AG20443 (cell line): Measurements from ENCODE around the gene UQCRC2.
"Not testable (repeated sequence)": the region's sequence is repeated elsewhere in the genome, so short reads cannot be mapped to it uniquely, and the experiment has no call there.

ENCODE experiments used
- DNase-seq: peaks from one replicate; pipeline ENCODE4 v3.0.0; 2012; ENCODE audit warnings: low spot score, mixed read lengths

UQCRC2 gene

DNA sequence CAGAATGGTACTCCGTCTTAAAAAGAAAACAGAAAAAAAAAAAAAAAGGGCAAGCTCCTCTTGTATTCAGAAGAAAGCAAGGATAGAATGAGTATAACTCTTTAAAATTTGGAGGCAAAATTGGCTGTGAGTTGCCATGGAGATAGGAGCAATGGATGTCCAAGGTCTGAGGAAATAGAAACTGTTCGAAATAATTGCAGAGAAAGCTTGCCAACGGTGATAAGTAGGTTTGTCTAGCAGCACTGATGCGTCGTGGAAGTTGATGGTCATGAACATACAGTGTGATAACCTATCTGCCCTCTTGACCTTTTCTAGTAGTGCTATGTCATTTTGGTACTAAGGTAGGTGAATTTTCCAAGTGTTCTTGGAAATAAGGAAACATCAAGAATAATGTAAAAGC lies 57.7 kb downstream of the UQCRC2 start:
- no peak for DNase-seq

DNA sequence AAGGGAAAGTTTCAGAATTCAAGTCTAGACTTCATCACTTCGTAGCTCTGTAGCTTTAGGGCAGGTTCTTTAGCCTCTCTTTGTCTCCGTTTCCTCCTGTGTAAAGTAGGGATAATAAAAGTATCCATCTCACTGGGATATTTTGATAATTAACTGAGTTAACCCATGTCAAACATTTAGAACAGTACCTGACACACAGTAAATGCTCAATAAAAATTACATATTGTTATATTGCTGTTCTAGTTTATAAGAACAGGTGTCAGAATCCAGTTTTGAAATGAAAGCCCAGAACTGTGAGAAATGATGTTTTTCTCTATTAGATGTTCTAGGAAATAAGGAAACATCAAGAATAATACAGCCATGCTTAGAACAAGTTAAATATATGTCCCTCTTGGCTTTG lies 59.1 kb downstream of the UQCRC2 start:
- no peak for DNase-seq

DNA sequence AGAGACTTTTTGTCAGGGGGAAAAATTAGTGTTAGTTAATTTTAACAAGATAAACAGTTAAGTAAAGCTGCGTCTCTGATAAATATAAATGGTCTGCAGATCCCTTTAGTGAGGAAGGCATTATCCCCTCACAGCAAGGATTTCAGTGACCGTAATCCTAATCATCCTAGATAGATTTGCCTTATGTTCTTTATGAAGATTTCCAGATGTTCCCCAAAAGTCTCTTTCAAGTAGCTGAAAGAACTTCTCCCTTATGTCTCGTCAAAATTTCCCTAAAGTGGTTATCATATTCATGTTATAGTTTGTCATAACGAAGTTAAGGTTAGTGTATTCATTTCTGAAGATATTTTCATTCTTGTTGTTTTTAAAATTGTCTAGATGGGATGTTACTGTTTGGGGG lies 60.3 kb downstream of the UQCRC2 start:
- no peak for DNase-seq

DNA sequence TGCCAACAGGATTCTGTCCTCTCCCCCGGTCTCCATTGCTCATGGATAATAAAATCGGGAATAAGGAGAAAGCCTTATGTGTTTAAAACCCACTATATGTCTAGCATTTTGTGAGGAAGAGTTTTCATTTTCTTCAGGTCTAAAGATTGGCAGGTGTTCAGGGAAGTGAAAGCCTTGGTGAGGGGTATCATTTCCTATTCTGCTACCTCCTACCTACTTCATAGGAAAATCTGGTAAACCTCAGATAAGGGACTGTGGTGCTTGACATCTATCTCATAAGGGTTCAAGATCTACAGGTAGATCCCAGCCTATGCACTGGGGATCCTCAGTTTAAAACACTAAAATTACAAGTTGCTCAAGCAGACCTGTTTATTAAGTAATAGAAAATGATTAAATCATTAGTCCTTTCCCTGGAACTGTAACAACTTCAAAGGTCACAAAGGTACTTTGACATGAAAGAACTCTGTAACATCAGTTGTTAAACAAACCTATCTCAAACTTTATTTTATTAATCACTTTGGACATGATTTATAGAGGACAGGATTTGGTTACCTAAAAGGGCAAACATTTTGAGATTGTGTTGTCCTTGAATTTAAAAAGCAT lies 61.2 kb downstream of the UQCRC2 start:
- no peak for DNase-seq

DNA sequence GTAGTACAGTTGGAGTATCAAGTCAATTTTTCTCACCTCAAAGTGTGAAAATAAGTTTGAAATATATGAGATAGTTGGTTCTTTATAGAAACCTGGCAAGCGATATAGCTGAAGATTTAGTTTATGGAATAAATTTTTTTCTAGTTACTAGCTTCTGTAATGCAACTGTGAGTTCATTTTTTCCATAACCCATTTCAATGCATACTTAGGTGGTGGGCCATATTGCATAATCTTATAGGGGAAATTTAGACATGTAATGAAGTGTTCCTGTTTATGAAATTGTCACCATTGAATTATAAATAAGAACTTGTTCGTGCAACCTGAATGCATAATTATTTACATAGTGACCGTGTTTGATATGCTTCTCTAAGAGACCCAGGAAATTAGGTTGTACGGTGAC lies 63.8 kb downstream of the UQCRC2 start:
- DNase-seq, result no peak

DNA sequence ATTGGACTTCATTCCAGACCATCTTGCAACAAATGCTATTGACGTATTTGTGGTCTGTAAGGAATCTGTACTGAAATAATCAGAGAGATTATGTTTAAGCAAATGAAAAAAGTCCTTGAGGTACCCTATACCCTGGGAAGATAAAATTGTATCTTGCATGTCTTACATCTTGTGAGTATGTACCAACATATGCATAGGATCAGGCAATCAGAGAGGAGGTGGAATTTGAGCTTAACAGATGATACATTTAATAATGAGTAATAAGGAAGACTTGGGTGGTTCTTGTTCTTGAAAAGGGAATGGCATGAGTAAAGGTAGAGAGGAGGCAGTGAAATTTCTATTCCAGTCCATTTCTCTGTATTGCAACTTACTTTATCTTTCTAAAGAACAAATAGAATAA lies 65.4 kb downstream of the UQCRC2 start:
- no peak for DNase-seq

DNA sequence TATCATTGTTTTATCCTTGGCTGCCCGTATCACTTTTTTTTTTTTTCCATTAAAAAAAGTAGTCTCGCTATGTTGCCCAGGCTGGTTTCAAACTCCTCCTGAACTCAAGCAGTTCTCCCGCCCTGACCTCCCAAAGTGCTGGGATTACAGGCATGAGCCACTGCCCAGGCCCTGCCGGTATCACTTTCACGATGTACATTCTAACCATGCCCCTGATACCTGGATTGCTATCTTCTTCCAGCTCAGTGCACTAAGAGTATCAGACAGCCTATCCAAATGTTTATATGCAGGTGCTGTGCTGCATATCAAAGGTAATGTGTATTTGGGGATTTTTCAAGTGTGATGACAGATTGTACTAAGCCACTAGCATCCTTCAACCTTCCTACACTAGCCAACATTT lies 69.0 kb downstream of the UQCRC2 start:
- DNase-seq, result no peak

DNA sequence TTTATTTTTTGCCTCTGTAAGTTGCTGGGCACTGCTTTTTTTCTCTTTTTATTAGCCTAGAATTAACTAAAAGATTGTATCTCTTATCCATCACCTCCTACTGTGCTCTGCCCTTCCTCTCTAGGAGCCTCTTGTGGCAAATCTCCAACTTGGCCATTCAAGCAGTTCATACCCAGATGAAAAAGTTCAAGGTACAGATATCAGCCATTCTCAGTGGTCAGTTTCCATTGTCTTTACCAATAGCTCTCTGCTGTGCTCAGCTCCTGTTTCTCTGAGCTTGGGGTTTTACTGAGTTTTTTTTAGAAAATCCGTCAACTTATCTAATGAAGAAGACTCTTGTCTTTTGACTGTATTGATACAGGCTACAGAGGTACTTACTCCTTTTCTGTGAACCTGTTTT lies 70.3 kb downstream of the UQCRC2 start:
- DNase-seq, result no peak

DNA sequence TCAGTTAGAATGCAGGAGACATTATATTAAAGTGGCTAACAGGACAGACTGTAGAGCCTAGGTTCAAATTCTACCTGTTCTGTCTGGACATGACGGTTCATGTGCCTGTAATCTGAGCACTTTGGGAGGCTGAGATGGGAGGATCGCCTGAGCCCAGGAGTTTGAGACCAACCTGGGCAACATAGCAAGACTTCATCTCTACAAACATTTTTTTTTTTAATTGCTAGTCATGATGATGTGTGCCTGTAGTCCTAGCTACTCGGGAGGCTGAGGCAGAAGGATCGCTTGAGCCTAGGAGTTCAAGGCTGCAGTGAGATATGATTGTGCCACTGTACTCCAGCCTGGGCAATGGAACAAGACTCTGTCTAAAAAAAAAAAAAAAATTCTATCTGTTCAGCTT lies 71.6 kb downstream of the UQCRC2 start:
- not testable (repeated sequence) for DNase-seq

DNA sequence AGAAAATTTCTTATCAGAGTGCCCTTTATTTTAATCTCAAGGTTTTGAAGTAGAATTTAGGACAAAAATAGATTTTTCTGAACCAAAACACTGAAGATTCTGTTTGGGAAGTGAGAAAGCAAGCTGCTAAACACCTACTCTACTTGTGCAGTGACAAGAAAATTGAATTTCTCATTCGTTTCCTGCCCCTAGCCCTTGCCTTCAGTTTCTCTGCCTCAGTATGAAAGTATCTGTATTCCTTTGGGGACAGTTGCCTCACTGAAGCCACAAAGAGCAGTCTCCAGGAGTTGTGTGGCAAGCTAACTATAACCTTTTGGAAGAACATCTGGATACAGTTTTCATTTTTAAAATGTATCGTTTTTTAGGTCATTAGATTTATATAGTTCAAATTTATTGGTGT lies 74.5 kb downstream of the UQCRC2 start:
- DNase-seq, result peak; percentile 36

DNA sequence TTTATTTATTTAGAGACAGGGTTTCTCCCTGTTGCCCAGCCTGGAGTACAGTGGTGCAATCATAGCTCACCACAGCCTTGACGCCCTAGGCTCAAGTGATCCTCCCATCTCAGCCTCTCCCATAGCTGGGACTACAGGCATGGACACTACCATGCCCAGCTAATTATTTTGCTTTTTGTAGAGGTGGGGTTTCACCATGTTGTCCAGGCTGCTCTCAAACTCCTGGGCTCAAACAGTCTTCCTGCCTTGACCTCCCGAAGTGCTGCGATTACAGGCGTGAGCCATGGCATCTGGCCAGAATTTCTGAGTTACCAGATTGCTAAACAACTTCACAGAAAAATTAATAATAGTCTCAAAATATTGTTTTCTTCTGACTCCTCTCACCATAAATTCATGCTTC lies 76.5 kb downstream of the UQCRC2 start:
- DNase-seq, result no peak

DNA sequence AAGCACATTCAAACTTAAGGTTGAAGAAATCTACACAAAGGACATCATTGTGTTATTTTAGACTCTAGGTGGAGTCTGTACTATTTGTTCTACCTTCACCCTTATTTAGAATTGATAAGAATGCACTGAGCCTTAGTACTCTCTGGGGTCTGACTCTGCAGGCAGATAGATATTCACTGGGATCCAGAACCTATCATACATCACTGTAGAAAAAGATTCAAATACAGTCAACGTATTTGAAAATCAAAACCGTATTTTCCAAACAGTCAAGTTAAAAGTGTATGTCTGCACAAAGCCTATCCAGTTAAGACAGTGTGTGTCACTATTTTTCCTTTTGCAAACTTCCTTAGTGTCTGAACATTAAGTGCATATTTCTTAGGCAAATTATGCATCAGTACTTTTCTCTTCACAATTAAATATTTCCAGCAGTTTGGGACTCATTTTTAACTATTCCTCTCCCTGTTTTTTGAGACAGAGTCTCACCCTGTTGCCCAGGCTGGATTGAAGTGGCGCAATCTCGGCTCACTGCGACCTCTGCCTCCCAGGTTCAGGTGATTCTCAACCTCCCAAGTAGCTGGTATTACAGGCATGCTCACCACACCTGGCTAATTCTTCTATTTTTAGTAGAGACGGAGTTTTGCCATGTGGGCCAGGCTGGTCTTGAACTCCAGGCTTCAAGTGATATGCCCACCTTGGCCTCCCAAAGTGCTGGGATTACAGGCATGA lies 77.1 kb downstream of the UQCRC2 start:
- no peak for DNase-seq

DNA sequence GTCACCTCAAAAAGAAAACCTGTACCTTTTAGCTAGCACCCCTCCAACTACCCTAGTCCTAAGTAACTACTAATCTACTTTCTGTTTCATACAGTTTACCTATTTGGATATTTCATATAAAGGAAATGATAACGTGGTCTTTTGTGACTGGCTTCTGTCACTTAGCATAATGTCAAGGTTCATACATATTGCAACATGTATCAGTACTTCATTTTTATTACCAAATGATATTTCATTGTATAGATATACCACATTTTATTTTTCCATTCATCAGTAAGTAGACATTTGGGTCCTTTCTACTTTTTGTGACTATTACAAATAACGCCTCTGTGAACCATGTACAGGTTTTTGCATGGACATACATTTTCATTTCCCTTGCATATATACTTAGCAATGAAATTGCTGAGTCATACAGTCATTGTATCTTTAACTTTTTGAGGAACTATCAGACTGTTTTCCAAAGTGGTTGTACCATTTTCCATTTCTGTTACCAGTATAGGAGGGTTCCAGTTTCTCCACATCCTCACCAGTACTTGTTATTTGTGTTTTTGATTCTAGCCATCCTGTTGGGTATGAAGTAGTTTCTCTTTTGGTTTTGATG lies 78.4 kb downstream of the UQCRC2 start:
- no peak for DNase-seq
